CD4-positive, alpha-beta T cell treated with Interleukin-6 at 100 ng/mL for 8 hours (primary cell): ENCODE data around the gene GATB.

Source experiments
- DNase-seq: peaks from one replicate; pipeline ENCODE4 v3.0.0-alpha.2; 2020; ENCODE audit warnings: mixed read lengths, low spot score

The GATB gene, protein sequence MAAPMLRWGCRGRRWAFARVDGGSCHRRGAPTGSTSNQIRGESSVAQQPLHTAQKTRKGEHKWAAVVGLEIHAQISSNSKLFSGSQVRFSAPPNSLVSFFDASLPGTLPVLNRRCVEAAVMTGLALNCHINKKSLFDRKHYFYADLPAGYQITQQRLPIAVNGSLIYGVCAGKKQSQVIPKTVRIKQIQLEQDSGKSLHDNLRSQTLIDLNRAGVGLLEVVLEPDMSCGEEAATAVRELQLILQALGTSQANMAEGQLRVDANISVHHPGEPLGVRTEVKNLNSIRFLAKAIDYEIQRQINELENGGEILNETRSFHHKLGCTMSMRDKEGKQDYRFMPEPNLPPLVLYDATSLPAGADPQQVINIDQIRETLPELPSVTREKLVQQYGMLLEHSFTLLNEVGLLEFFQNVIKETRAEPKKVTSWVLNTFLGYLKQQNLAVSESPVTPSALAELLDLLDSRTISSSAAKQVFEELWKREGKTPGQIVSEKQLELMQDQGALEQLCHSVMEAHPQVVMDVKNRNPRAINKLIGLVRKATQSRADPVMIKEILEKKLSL

DNA sequence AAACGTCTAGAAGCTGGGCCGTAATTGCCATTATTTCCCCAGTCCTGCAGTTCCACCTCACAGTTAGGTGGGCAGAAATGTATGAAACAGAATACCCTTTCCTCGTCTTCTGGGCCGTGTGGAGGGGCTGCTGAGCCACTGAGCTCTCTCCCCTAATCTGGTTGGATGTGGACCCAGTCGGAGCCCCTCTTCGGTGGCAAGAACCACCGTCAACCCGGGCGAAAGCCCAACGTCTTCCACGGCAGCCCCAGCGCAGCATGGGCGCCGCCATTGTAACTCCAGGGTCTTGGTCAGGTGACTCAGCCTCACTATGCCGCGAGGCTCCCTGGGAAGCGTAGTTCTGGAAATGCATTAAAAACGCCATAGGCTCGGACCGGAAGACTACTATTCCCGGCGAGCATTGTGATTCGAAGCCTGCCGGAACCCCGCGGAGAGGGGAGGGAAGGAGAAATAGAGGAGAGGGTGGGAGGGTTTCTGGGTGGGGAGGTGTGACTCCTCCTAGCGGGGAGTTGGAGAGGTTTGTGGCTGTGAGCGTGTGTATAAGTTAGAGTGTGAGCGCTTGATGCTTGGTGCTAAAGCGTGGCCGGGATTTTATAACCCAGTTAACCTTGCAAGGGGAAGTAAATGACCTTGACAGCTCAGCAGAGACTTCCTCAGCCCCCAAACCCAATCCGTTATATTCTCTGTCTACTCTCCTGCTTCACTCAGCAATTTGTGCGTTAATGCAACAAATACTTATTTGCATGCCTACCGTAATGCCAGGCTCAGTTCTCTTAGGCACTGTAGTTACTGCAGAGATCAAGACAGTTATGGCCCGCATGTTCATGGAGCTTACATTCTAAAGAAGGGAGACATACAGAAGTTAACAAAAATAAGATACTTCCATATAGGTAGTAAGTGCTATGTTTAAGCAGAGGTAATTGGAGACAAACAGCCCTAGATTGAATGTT, at the start of gene GATB:
Gene GATB, minus strand, starts transcription at position 296 of the 950 bp plus-strand sequence. Its CDS starts 25 bp downstream, at position 271.
- DNase-seq = peak; percentile 95

- no peak for DNase-seq
Observed at GRCh38 chr4:151810476-151810875, 49.7 kb upstream of the GATB start.

- no peak for DNase-seq
Observed at GRCh38 chr4:151809716-151810115, 48.9 kb upstream of the GATB start.

DNA sequence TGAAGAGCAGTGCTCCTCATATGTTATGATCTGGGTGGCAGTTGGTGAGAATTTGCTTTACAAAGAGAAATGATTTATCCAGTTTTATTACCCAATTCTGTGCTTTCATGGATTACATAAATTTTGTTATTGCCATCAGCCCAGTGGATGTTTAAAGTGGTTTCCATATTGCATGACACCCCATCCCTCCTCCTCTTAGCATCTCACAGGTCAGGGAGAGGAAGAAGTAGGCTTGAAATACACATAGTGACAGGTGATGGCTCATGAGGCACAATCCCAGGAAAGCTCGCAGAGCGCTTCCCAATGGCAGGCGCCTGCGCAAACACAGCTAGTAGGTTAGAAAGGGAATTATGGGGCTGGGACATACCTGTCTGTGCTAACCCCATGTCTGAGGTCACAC, 47.7 kb upstream of the GATB start:
- no peak for DNase-seq

GRCh38 chr4:151808120-151808529, 47.3 kb upstream of the GATB start:
- DNase-seq = no peak

DNA sequence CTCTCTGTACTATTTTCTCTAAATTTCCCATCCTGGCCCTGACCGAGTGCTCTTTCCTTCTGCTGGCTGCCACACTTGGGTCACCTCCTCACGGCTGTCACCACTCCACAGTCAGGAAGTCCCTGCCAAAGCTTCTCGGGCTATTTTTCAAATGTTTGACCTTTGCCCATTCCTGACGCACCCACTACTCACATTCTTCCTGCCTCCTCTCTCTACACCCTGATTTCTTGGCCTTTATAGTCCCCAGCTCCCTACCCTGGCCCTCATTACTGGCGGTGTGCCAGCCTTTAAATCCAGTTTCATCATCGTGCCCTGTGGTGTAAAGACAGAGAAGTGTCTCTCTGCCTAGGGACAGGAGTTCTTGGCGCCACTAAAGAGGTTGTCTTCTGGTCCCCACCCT, 46.4 kb upstream of the GATB start:
- DNase-seq = no peak

DNA sequence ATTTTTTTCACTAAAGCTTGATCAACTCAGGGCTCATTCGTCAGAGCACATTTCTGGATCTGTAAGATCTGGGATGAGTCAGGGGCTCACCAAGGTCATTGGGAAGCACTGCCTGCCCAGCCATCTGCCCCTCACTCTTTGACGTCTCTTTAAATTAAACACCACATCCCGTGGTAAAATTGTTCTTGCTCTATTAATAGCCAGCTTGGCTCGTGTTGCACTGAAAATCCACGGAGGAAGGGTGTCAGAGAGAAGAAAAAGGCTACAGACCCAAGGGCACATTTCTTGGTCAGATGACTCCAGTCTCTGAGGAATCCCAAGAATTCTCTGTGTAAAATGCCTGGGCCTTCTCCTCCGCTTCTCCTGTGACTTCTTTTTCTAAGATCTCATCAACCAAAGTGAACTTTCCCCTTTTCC, 45.7 kb upstream of the GATB start:
- DNase-seq = no peak

DNA sequence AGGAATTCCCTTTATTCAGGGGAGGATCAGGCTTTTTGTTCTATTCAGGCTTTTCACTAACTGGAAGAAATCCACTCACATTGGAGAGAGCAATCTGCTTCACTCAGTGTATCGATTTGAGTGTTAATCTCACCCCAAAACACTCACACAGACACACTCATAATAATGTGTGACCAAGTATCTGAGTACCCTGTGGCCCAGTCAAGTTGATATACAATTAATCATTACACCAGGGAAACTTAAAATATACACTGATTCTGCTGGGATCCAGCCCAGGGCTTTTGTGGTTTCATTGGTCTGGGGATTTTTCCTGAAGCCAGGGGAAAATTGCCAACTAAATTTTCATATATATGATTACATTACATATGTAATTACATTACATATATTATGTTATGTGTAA, 44.0 kb upstream of the GATB start:
- DNase-seq = no peak

- no peak for DNase-seq
Observed at GRCh38 chr4:151804086-151804630, 43.4 kb upstream of the GATB start.

GRCh38 chr4:151803246-151803645, 42.4 kb upstream of the GATB start:
- no peak for DNase-seq

GRCh38 chr4:151801547-151802516, 41.0 kb upstream of the GATB start:
- peak; percentile 33 for DNase-seq

DNA sequence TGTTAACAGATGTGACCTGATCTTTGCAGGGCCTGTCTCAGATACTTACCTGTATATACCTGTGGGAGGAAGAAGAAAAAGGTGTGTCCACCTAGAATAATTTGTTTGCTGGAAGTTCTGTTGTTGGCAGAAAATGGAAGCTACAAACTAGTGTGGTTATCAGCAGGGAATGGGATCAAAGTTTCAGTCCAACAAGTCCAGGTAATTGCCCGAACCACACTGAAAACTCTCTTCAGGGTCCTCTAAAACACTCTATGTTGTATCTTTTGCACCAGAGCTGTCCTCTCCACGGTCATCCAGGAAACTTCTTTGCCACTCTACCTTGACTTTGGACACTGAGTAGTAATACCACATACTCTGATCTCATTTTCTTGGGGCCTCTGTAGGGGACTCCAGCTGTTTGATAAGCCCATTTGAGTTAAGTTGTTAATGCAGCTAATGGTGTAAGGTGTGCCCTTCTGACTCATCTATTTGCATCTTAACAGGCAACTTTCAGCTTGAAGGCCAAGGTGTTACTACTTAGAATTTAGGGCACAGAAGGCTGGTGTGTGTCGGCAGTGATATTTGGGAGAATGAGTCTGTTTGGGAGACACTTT, 38.7 kb upstream of the GATB start:
- no peak for DNase-seq

GRCh38 chr4:151798678-151799416, 38.0 kb upstream of the GATB start:
- no peak for DNase-seq

GRCh38 chr4:151797853-151798252, 37.0 kb upstream of the GATB start:
- DNase-seq = no peak

DNA sequence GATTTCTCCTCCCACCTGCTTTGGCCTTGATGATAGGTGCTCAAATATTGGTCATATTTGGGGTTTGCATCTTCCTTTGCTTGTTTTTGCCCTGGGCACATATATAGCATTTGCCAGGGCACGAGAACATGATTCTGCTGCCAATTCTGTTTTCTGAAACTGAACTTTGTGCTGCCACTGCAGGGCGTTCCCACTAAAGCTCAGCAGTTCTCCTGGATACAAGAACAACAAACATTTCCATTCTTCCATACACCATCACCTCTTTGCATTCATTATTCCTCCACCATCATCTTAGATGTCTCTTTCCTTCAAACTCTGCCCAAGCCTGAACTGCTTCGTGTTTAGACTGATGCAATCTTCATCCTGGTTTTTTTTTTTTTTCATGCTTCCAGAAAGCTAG, 36.3 kb upstream of the GATB start:
- no peak for DNase-seq

- no peak for DNase-seq
Observed at GRCh38 chr4:151796106-151796505, 35.3 kb upstream of the GATB start.

- no peak for DNase-seq
Observed at GRCh38 chr4:151792995-151793394, 32.2 kb upstream of the GATB start.

DNA sequence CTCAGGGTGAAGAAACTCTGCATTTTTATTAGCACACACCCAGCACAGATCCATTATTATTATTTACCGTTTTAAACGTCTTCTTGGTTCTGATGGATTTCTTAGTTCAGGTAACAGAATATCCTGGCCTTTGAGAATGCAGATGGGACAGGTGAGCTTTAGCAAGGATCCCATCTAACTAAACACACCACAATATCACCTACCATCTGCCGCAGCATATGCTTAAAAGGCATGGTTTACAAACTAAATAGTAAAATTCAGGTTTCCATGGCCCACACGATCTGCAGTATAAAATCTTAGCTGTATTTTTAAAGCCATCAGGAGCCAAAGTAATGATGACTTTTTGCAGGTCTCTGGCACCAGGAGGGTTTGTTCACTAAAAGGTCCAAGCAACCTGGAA, 31.7 kb upstream of the GATB start:
- DNase-seq = no peak

- no peak for DNase-seq
Observed at GRCh38 chr4:151788021-151788420, 27.2 kb upstream of the GATB start.

GRCh38 chr4:151786158-151786495, 25.3 kb upstream of the GATB start:
- no peak for DNase-seq
